Cardiac fibroblast (primary cell): ENCODE measurements around the gene ZNF532.

Experiments
- DNase-seq, 2 donors: peaks; one replicate each; pipeline versions ENCODE4 v3.0.0 to v3.0.0-alpha.2; 2010; ENCODE audit warnings: low read depth in 2 of 2
- H3K4me3 ChIP-seq, 2 donors: replicated peaks in 1 of 2; 1 replicate in 1 of 2; 2 replicates in 1 of 2; pipeline ENCODE4 v1.5.1; 2011; ENCODE audit warnings: low read depth in 2 of 2, low read length in 2 of 2, mild to moderate bottlenecking in 2 of 2, moderate library complexity in 1 of 2
- TF ChIP-seq, protein P1 (sequence below): IDR thresholded peaks from one replicate; pipeline ENCODE4 v1.5.1; 2011; ENCODE audit warnings: low read depth, mild to moderate bottlenecking, low read length, inconsistent platforms

The ZNF532 gene

GRCh38 chr18:58929206-58929605, 64.5 kb downstream of the ZNF532 start:
- no peak overlapping the region for H3K4me3 ChIP-seq
- TF ChIP-seq, protein P1, sequence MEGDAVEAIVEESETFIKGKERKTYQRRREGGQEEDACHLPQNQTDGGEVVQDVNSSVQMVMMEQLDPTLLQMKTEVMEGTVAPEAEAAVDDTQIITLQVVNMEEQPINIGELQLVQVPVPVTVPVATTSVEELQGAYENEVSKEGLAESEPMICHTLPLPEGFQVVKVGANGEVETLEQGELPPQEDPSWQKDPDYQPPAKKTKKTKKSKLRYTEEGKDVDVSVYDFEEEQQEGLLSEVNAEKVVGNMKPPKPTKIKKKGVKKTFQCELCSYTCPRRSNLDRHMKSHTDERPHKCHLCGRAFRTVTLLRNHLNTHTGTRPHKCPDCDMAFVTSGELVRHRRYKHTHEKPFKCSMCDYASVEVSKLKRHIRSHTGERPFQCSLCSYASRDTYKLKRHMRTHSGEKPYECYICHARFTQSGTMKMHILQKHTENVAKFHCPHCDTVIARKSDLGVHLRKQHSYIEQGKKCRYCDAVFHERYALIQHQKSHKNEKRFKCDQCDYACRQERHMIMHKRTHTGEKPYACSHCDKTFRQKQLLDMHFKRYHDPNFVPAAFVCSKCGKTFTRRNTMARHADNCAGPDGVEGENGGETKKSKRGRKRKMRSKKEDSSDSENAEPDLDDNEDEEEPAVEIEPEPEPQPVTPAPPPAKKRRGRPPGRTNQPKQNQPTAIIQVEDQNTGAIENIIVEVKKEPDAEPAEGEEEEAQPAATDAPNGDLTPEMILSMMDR = no peak
- no peak for DNase-seq

- TF ChIP-seq, protein P1 = no peak
- no peak for DNase-seq
- H3K4me3 ChIP-seq = no peak overlapping the region
Observed at GRCh38 chr18:58934356-58934755, 69.7 kb downstream of the ZNF532 start.

- DNase-seq = no peak
- TF ChIP-seq, protein P1 = no peak
- no peak overlapping the region for H3K4me3 ChIP-seq
Observed at GRCh38 chr18:58934933-58935577, 70.4 kb downstream of the ZNF532 start.

- H3K4me3 ChIP-seq = peak overlapping the region in 1 of 2 donors; percentile 5
- peak; percentile 60 to 79 for DNase-seq
Observed at GRCh38 chr18:58937071-58937886, 72.6 kb downstream of the ZNF532 start.

DNA sequence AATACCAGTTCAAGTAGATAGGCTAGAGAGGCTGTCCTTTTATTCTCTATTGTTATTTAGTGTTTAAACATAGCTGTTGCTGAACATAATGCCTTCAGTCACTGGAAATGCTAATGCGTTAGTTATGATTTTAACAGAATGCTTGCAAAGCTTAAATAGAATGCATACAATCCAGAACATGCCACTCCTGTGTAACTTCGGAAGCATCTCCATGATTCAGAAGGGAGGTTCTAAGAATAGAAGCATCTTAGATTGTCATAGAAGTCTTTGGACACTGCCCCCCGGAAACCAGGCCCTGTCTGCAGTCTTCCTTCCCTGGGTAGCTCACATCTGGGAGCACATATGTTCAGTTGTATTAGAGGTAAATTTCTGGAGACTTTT, 73.2 kb downstream of the ZNF532 start:
- peak in 1 of 2 donors; percentile 68 for DNase-seq
- H3K4me3 ChIP-seq = no peak overlapping the region
- TF ChIP-seq, protein P1 = no peak

More at GRCh38 chr18:58937071-58937886, 72.6 kb downstream of the ZNF532 start:
- TF ChIP-seq, protein P1 = no peak

DNA sequence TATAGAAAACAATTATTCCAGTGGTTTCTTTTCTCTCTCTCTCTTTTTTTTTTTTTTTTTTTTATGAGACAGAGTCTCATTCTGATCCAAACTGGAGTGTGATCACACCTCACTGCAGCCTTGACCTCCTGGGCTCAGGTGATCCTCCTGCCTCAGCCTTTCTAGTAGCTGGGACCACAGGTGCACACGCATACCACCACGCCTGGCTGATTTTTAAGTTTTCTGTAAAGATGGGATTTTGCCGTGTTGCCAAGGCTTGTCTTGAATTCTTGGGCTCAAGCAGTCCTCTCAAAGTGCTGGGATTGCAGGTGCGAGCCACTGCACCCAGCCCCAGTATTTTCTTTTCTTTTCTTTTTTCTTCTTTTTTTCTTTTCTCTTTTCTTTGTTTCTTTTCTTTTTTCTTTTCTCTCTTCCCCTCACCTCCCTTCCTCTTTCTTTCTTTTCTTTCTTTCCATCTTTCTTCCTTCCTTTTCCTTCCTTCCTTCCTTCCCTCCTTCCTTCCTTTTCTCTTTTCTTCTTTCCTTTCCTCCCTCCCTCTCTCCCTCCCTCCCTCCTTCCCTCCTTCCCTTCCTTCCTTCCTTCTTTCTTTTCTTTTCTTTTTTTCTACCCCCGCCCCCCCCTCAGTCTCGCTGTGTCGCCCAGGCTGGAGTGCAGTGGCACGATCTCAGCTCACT, 76.9 kb downstream of the ZNF532 start:
- TF ChIP-seq, protein P1 = no peak
- DNase-seq = no peak
- H3K4me3 ChIP-seq = no peak overlapping the region
